ENCODE data around the gene NAALADL2. TPM values are rescaled to one million over a fixed set of nuclear protein-coding genes. Genes with fewer than 3 reads are reported as not detected.

The NAALADL2 gene
- total RNA-seq, 2 donors from 2014 or later = 6.2 to 14.5 TPM

- intact Hi-C loops (cut with DNase I) = no loop called here
- no peak for DNase-seq
- Histone ChIP-seq H3K9me3 (no peaks in the 10 kb centered on the region), H3K27ac (no peak overlapping the region), H3K4me1 (no peaks in the 10 kb centered on the region), H3K4me3 (no peak overlapping the region), H3K27me3 (no peaks in the 10 kb centered on the region), H3K36me3 (replicated peaks in 1 of 2; ENCODE audit: insufficient read depth in 1 of 2, low read depth in 2 of 2) (no peaks in the 10 kb centered on the region)
- no peak for TF ChIP-seq CTCF (IDR thresholded peaks at IDR 0.05)
- TF ChIP-seq POLR2A (IDR thresholded peaks at IDR 0.05) = no peak
- 48 to 51% methylated on average over 2 of the region's 2 CpGs for WGBS, 2 donors
- ATAC-seq = no peak
Observed at GRCh38 chr3:175484666-175485065, 625.5 kb downstream of the NAALADL2 start.

GRCh38 chr3:175485436-175485835, 626.3 kb downstream of the NAALADL2 start:
- intact Hi-C loops (cut with DNase I) = no loop called here
- DNase-seq = no peak
- Histone ChIP-seq H3K9me3 (no peaks in the 10 kb centered on the region), H3K4me3 (no peak overlapping the region), H3K4me1 (no peaks in the 10 kb centered on the region), H3K36me3 (replicated peaks in 1 of 2; ENCODE audit: insufficient read depth in 1 of 2, low read depth in 2 of 2) (no peaks in the 10 kb centered on the region), H3K27ac (no peak overlapping the region), H3K27me3 (no peaks in the 10 kb centered on the region)
- no peak for ATAC-seq
- WGBS, 2 donors = 89 to 100% methylated on average over 1 of the region's 1 CpG
- TF ChIP-seq POLR2A (IDR thresholded peaks at IDR 0.05) = no peak
- no peak for TF ChIP-seq CTCF (IDR thresholded peaks at IDR 0.05)

- 64 to 71% methylated on average over 6 of the region's 6 CpGs for WGBS, 2 donors
- H3K27me3 ChIP-seq = no peaks in the 10 kb centered on the region
- no peaks in the 10 kb centered on the region for H3K36me3 ChIP-seq (replicated peaks in 1 of 2; ENCODE audit: insufficient read depth in 1 of 2, low read depth in 2 of 2)
- H3K27ac ChIP-seq = no peak overlapping the region
- ATAC-seq (peak; percentile 15), DNase-seq (no peak)
- no peaks in the 10 kb centered on the region for H3K4me1 ChIP-seq
- no peaks in the 10 kb centered on the region for H3K9me3 ChIP-seq
- intact Hi-C loops (cut with DNase I) = no loop called here
- TF ChIP-seq POLR2A (IDR thresholded peaks at IDR 0.05) (no peak), CTCF (IDR thresholded peaks at IDR 0.05) (no peak)
- no peak overlapping the region for H3K4me3 ChIP-seq
Observed at GRCh38 chr3:175486255-175486654, 627.1 kb downstream of the NAALADL2 start.

GRCh38 chr3:175489406-175489805, 630.3 kb downstream of the NAALADL2 start:
- no peak overlapping the region for H3K4me3 ChIP-seq
- ATAC-seq (no peak), DNase-seq (no peak)
- WGBS, 2 donors = 75 to 90% methylated on average over 1 of the region's 1 CpG
- H3K36me3 ChIP-seq (replicated peaks in 1 of 2; ENCODE audit: insufficient read depth in 1 of 2, low read depth in 2 of 2) = no peaks in the 10 kb centered on the region
- no peaks in the 10 kb centered on the region for H3K27me3 ChIP-seq
- TF ChIP-seq POLR2A (IDR thresholded peaks at IDR 0.05) = no peak
- no peak for TF ChIP-seq CTCF (IDR thresholded peaks at IDR 0.05)
- H3K4me1 ChIP-seq = no peaks in the 10 kb centered on the region
- H3K9me3 ChIP-seq = no peaks in the 10 kb centered on the region
- intact Hi-C loops (cut with DNase I) = no loop called here
- H3K27ac ChIP-seq = no peak overlapping the region

- DNase-seq (no peak), ATAC-seq (no peak)
- H3K36me3 ChIP-seq (replicated peaks in 1 of 2; ENCODE audit: insufficient read depth in 1 of 2, low read depth in 2 of 2) = no peaks in the 10 kb centered on the region
- no peaks in the 10 kb centered on the region for H3K9me3 ChIP-seq
- WGBS, 2 donors = 34 to 38% methylated on average over 4 of the region's 4 CpGs
- H3K4me3 ChIP-seq = no peak overlapping the region
- H3K4me1 ChIP-seq = no peaks in the 10 kb centered on the region
- intact Hi-C loops (cut with DNase I) = no loop called here
- no peak overlapping the region for H3K27ac ChIP-seq
- TF ChIP-seq POLR2A (IDR thresholded peaks at IDR 0.05) = no peak
- no peak for TF ChIP-seq CTCF (IDR thresholded peaks at IDR 0.05)
- no peaks in the 10 kb centered on the region for H3K27me3 ChIP-seq
Observed at GRCh38 chr3:175493301-175493700, 634.2 kb downstream of the NAALADL2 start.

Data from body of pancreas (tissue), 4 donors.